ENCODE data around the gene ALDH18A1.
A peak's percentile ranks its signal among the peaks of the same experiment; 100 is the strongest.
"Not testable (repeated sequence)": the region's sequence is repeated elsewhere in the genome, so short reads cannot be mapped to it uniquely, and the experiment has no call there.

Gene ALDH18A1

GRCh38 chr10:95656291-95657164 is at the start of gene ALDH18A1:
TSS of gene ALDH18A1 (minus strand) at chr10:95656711. CDS start at chr10:95653377, 3,334 bp downstream.
- peak; percentile 49 for DNase-seq (ENCODE audit: low read depth)

GRCh38 chr10:95698415-95698814 is 41.9 kb upstream of the ALDH18A1 start:
- DNase-seq (ENCODE audit: low read depth): no peak

- DNase-seq (ENCODE audit: low read depth): no peak
These were observed 40.9 kb upstream of the ALDH18A1 start for GRCh38 chr10:95697429-95697828.

GRCh38 chr10:95694665-95695064 is 38.2 kb upstream of the ALDH18A1 start:
- DNase-seq (ENCODE audit: low read depth): no peak

GRCh38 chr10:95693668-95694534 is 37.4 kb upstream of the ALDH18A1 start, which contains the start of gene TCTN3:
TSS of gene TCTN3 (minus strand) at chr10:95693927. CDS start at chr10:95693899, 28 bp downstream.
- peak; percentile 99 for DNase-seq (ENCODE audit: low read depth)

GRCh38 chr10:95693071-95693667 is 36.7 kb upstream of the ALDH18A1 start:
- DNase-seq (ENCODE audit: low read depth): no peak

GRCh38 chr10:95691281-95691680 is 34.8 kb upstream of the ALDH18A1 start:
- DNase-seq (ENCODE audit: low read depth): no peak

GRCh38 chr10:95688648-95689047 is 32.1 kb upstream of the ALDH18A1 start:
- no peak for DNase-seq (ENCODE audit: low read depth)

GRCh38 chr10:95683966-95684365 is 27.5 kb upstream of the ALDH18A1 start:
- no peak for DNase-seq (ENCODE audit: low read depth)

- DNase-seq (ENCODE audit: low read depth): no peak
These were observed 19.0 kb upstream of the ALDH18A1 start for GRCh38 chr10:95675403-95676116.

- no peak for DNase-seq (ENCODE audit: low read depth)
These were observed 18.1 kb upstream of the ALDH18A1 start for GRCh38 chr10:95674643-95675042.

GRCh38 chr10:95672641-95673040 is 16.1 kb upstream of the ALDH18A1 start:
- not testable (repeated sequence) for DNase-seq (ENCODE audit: low read depth)

GRCh38 chr10:95664543-95664942 is 8.0 kb upstream of the ALDH18A1 start:
- DNase-seq (ENCODE audit: low read depth): no peak

GRCh38 chr10:95663496-95663895 is 7.0 kb upstream of the ALDH18A1 start:
- DNase-seq (ENCODE audit: low read depth): no peak

- no peak for DNase-seq (ENCODE audit: low read depth)
These were observed 5.3 kb upstream of the ALDH18A1 start for GRCh38 chr10:95661818-95662217.

GRCh38 chr10:95660283-95660682 is 3.8 kb upstream of the ALDH18A1 start:
- peak; percentile 40 for DNase-seq (ENCODE audit: low read depth)

- DNase-seq (ENCODE audit: low read depth): no peak
These were observed 739 bp upstream of the ALDH18A1 start for GRCh38 chr10:95657250-95657649.

GRCh38 chr10:95655571-95656290 is 780 bp downstream of the ALDH18A1 start:
- no peak for DNase-seq (ENCODE audit: low read depth)

- no peak for DNase-seq (ENCODE audit: low read depth)
These were observed 2.6 kb downstream of the ALDH18A1 start for GRCh38 chr10:95653895-95654294.

GRCh38 chr10:95651346-95652060 is 5.0 kb downstream of the ALDH18A1 start:
- DNase-seq (ENCODE audit: low read depth): peak; percentile 53

Data from GM04503 (cell line).